ENCODE data around the gene KRT38. TPM values are rescaled to one million over a fixed set of nuclear protein-coding genes. Genes with fewer than 3 reads are reported as not detected.
A peak's percentile ranks its signal among the peaks of the same experiment; 100 is the strongest.

Gene KRT38
- polyA plus RNA-seq, 2 donors = 0.02 TPM; not detected in 1

DNA sequence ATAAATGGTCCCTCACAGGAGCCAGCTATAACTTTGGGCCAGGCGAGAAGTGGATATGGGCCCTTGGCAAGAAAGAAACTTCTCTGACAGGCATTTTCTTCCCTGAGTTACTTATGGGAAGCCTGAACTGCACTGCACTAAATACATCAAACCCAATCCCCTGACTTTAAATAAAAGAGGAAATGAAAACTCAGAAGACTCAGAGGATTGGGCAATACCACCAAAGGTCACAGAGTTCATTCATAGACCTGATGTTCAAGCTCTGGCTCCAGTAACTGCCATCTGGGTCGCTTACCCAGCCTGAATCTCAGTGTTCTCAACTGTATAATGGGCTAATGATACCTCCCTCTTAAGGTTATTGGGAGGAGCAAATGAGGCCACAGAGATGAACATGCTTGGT, 39.4 kb upstream of the KRT38 start:
- Histone ChIP-seq H3K27ac (ENCODE audit: low read depth in 2 of 2, low read length in 1 of 2) (no peak overlapping the region), H3K4me1 (ENCODE audit: control insufficient read depth in 2 of 2, insufficient read depth in 2 of 2, low read length in 1 of 2) (no peaks in the 10 kb centered on the region), H3K4me3 (ENCODE audit: low read depth in 1 of 2, low read length in 2 of 2) (no peak overlapping the region), H3K27me3 (ENCODE audit: control insufficient read depth in 1 of 2, insufficient read depth in 2 of 2, low read length in 2 of 2) (no peaks in the 10 kb centered on the region), H3K9me3 (ENCODE audit: control insufficient read depth in 2 of 2, insufficient read depth in 1 of 2, low read depth in 1 of 2, low read length in 1 of 2) (no peaks in the 10 kb centered on the region), H3K36me3 (ENCODE audit: control insufficient read depth in 2 of 2, insufficient read depth in 2 of 2, low read length in 1 of 2) (no peaks in the 10 kb centered on the region)
- 57 to 63% methylated on average over 2 of the region's 2 CpGs for WGBS, 2 donors

DNA sequence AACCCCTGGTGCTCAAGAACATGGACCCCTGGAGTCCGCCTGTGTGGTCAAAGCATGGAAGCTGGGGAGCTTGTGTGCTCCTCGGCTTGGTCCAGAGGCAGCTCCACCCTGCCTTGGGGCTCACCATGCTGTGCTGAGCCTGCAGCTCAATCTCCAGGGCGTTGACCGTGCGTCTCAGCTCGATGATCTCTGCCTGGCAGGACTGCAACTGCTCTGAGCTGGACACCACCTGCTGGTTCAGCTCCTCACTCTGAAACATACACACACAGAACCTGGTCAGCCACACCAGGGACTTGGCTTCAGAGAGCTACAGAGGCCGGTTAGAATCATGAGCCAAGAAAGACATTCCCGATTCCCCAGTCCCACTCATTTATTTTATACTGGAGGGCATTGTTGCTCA, 37.5 kb upstream of the KRT38 start:
- H3K27me3 ChIP-seq (ENCODE audit: control insufficient read depth in 1 of 2, insufficient read depth in 2 of 2, low read length in 2 of 2) = no peaks in the 10 kb centered on the region
- H3K4me1 ChIP-seq (ENCODE audit: control insufficient read depth in 2 of 2, insufficient read depth in 2 of 2, low read length in 1 of 2) = no peaks in the 10 kb centered on the region
- no peaks in the 10 kb centered on the region for H3K9me3 ChIP-seq (ENCODE audit: control insufficient read depth in 2 of 2, insufficient read depth in 1 of 2, low read depth in 1 of 2, low read length in 1 of 2)
- WGBS, 2 donors = 78 to 85% methylated on average over 7 to 8 of the region's 8 CpGs
- no peak overlapping the region for H3K4me3 ChIP-seq (ENCODE audit: low read depth in 1 of 2, low read length in 2 of 2)
- H3K27ac ChIP-seq (ENCODE audit: low read depth in 2 of 2, low read length in 1 of 2) = no peak overlapping the region
- no peaks in the 10 kb centered on the region for H3K36me3 ChIP-seq (ENCODE audit: control insufficient read depth in 2 of 2, insufficient read depth in 2 of 2, low read length in 1 of 2)

- WGBS, 2 donors = 84 to 90% methylated on average over 22 of the region's 22 CpGs
- no peaks in the 10 kb centered on the region for H3K4me1 ChIP-seq (ENCODE audit: control insufficient read depth in 2 of 2, insufficient read depth in 2 of 2, low read length in 1 of 2)
- H3K9me3 ChIP-seq (ENCODE audit: control insufficient read depth in 2 of 2, insufficient read depth in 1 of 2, low read depth in 1 of 2, low read length in 1 of 2) = no peaks in the 10 kb centered on the region
- H3K27me3 ChIP-seq (ENCODE audit: control insufficient read depth in 1 of 2, insufficient read depth in 2 of 2, low read length in 2 of 2) = no peaks in the 10 kb centered on the region
- no peak overlapping the region for H3K27ac ChIP-seq (ENCODE audit: low read depth in 2 of 2, low read length in 1 of 2)
- no peak overlapping the region for H3K4me3 ChIP-seq (ENCODE audit: low read depth in 1 of 2, low read length in 2 of 2)
- H3K36me3 ChIP-seq (ENCODE audit: control insufficient read depth in 2 of 2, insufficient read depth in 2 of 2, low read length in 1 of 2) = no peaks in the 10 kb centered on the region
These were observed 36.4 kb upstream of the KRT38 start for GRCh38 chr17:41476866-41477815.

- H3K9me3 ChIP-seq (ENCODE audit: control insufficient read depth in 2 of 2, insufficient read depth in 1 of 2, low read depth in 1 of 2, low read length in 1 of 2) = no peaks in the 10 kb centered on the region
- H3K4me3 ChIP-seq (ENCODE audit: low read depth in 1 of 2, low read length in 2 of 2) = no peak overlapping the region
- H3K27me3 ChIP-seq (ENCODE audit: control insufficient read depth in 1 of 2, insufficient read depth in 2 of 2, low read length in 2 of 2) = no peaks in the 10 kb centered on the region
- H3K27ac ChIP-seq (ENCODE audit: low read depth in 2 of 2, low read length in 1 of 2) = no peak overlapping the region
- 80 to 87% methylated on average over 4 of the region's 4 CpGs for WGBS, 2 donors
- no peaks in the 10 kb centered on the region for H3K4me1 ChIP-seq (ENCODE audit: control insufficient read depth in 2 of 2, insufficient read depth in 2 of 2, low read length in 1 of 2)
- H3K36me3 ChIP-seq (ENCODE audit: control insufficient read depth in 2 of 2, insufficient read depth in 2 of 2, low read length in 1 of 2) = no peaks in the 10 kb centered on the region
These were observed 34.6 kb upstream of the KRT38 start for GRCh38 chr17:41475421-41475820.

DNA sequence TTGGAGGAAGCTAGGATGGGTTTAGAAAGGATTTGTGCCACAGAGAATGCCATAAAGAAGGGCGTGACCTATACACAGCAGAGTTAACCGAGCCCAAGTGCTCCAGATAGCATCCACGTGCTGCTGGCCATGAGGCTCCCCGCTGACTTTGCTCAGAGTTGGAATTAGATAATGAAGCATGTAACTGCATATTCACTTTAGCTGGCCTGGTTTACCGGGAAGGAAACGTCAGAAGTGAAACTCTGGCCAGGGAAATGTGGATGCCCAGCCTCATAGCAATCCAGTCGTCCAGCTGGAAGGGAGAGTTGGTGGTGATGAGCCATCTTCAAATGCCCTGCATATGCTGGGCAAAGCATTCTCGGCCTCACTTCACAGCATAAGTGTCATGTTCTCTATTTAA, 34.1 kb upstream of the KRT38 start:
- no peaks in the 10 kb centered on the region for H3K36me3 ChIP-seq (ENCODE audit: control insufficient read depth in 2 of 2, insufficient read depth in 2 of 2, low read length in 1 of 2)
- H3K4me3 ChIP-seq (ENCODE audit: low read depth in 1 of 2, low read length in 2 of 2) = no peak overlapping the region
- no peaks in the 10 kb centered on the region for H3K27me3 ChIP-seq (ENCODE audit: control insufficient read depth in 1 of 2, insufficient read depth in 2 of 2, low read length in 2 of 2)
- no peaks in the 10 kb centered on the region for H3K4me1 ChIP-seq (ENCODE audit: control insufficient read depth in 2 of 2, insufficient read depth in 2 of 2, low read length in 1 of 2)
- H3K9me3 ChIP-seq (ENCODE audit: control insufficient read depth in 2 of 2, insufficient read depth in 1 of 2, low read depth in 1 of 2, low read length in 1 of 2) = no peaks in the 10 kb centered on the region
- 62 to 76% methylated on average over 8 of the region's 8 CpGs for WGBS, 2 donors
- no peak overlapping the region for H3K27ac ChIP-seq (ENCODE audit: low read depth in 2 of 2, low read length in 1 of 2)

DNA sequence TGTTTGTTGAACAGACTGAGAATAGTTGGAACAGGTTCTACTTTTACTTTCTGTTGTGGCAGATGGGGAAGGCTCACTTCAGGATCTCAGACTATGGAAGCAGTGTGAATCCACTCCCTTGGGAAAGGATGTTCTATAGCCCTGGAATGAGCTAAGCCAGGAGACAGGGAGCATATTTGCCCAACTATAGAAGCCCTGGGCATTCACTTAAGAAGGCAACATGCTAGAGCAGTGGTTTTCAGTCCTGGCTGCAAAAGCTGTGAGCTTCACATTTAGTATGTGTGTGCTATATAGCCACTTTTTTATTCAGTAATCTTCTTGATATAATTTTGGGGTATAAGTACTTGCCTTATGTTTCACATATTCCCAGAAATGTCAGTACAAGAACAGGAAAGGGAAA, 27.6 kb upstream of the KRT38 start:
- no peak overlapping the region for H3K27ac ChIP-seq (ENCODE audit: low read depth in 2 of 2, low read length in 1 of 2)
- no peaks in the 10 kb centered on the region for H3K36me3 ChIP-seq (ENCODE audit: control insufficient read depth in 2 of 2, insufficient read depth in 2 of 2, low read length in 1 of 2)
- H3K27me3 ChIP-seq (ENCODE audit: control insufficient read depth in 1 of 2, insufficient read depth in 2 of 2, low read length in 2 of 2) = no peaks in the 10 kb centered on the region
- H3K4me1 ChIP-seq (ENCODE audit: control insufficient read depth in 2 of 2, insufficient read depth in 2 of 2, low read length in 1 of 2) = peaks cover 10 to 18% of the 10 kb centered on the region in 2 donors
- H3K4me3 ChIP-seq (ENCODE audit: low read depth in 1 of 2, low read length in 2 of 2) = no peak overlapping the region
- H3K9me3 ChIP-seq (ENCODE audit: control insufficient read depth in 2 of 2, insufficient read depth in 1 of 2, low read depth in 1 of 2, low read length in 1 of 2) = no peaks in the 10 kb centered on the region

- Histone ChIP-seq H3K27me3 (ENCODE audit: control insufficient read depth in 1 of 2, insufficient read depth in 2 of 2, low read length in 2 of 2) (no peaks in the 10 kb centered on the region), H3K4me3 (ENCODE audit: low read depth in 1 of 2, low read length in 2 of 2) (no peak overlapping the region), H3K36me3 (ENCODE audit: control insufficient read depth in 2 of 2, insufficient read depth in 2 of 2, low read length in 1 of 2) (no peaks in the 10 kb centered on the region), H3K9me3 (ENCODE audit: control insufficient read depth in 2 of 2, insufficient read depth in 1 of 2, low read depth in 1 of 2, low read length in 1 of 2) (no peaks in the 10 kb centered on the region), H3K4me1 (ENCODE audit: control insufficient read depth in 2 of 2, insufficient read depth in 2 of 2, low read length in 1 of 2) (peaks cover 10 to 18% of the 10 kb centered on the region in 2 donors), H3K27ac (ENCODE audit: low read depth in 2 of 2, low read length in 1 of 2) (peak overlapping the region in 1 of 2 donors; percentile 26)
- 38 to 61% methylated on average over 4 of the region's 4 CpGs for WGBS, 2 donors
These were observed 26.8 kb upstream of the KRT38 start for GRCh38 chr17:41467561-41467960.

- Histone ChIP-seq H3K27me3 (ENCODE audit: control insufficient read depth in 1 of 2, insufficient read depth in 2 of 2, low read length in 2 of 2) (no peaks in the 10 kb centered on the region), H3K4me1 (ENCODE audit: control insufficient read depth in 2 of 2, insufficient read depth in 2 of 2, low read length in 1 of 2) (peaks cover 10 to 18% of the 10 kb centered on the region in 2 donors), H3K27ac (ENCODE audit: low read depth in 2 of 2, low read length in 1 of 2) (peak within 1 kb of the TSS; percentile 5 to 61), H3K9me3 (ENCODE audit: control insufficient read depth in 2 of 2, insufficient read depth in 1 of 2, low read depth in 1 of 2, low read length in 1 of 2) (no peaks in the 10 kb centered on the region), H3K4me3 (ENCODE audit: low read depth in 1 of 2, low read length in 2 of 2) (no peak within 1 kb of the TSS), H3K36me3 (ENCODE audit: control insufficient read depth in 2 of 2, insufficient read depth in 2 of 2, low read length in 1 of 2) (no peaks in the 10 kb centered on the region)
- WGBS, 2 donors = 71 to 72% methylated on average over 14 of the region's 14 CpGs
These were observed 26.2 kb upstream of the KRT38 start, which contains the start of gene KRT32 for GRCh38 chr17:41466988-41467387. TSS of gene KRT32 (minus strand) at chr17:41467386. CDS start at chr17:41467325, 61 bp downstream.

GRCh38 chr17:41464682-41465081, 23.9 kb upstream of the KRT38 start:
- H3K9me3 ChIP-seq (ENCODE audit: control insufficient read depth in 2 of 2, insufficient read depth in 1 of 2, low read depth in 1 of 2, low read length in 1 of 2) = no peaks in the 10 kb centered on the region
- H3K36me3 ChIP-seq (ENCODE audit: control insufficient read depth in 2 of 2, insufficient read depth in 2 of 2, low read length in 1 of 2) = no peaks in the 10 kb centered on the region
- H3K4me3 ChIP-seq (ENCODE audit: low read depth in 1 of 2, low read length in 2 of 2) = no peak overlapping the region
- WGBS, 2 donors = 17 to 37% methylated on average over 6 of the region's 6 CpGs
- H3K27me3 ChIP-seq (ENCODE audit: control insufficient read depth in 1 of 2, insufficient read depth in 2 of 2, low read length in 2 of 2) = no peaks in the 10 kb centered on the region
- peak overlapping the region in 1 of 2 donors; percentile 50 for H3K27ac ChIP-seq (ENCODE audit: low read depth in 2 of 2, low read length in 1 of 2)
- peaks cover 10 to 24% of the 10 kb centered on the region in 2 donors for H3K4me1 ChIP-seq (ENCODE audit: control insufficient read depth in 2 of 2, insufficient read depth in 2 of 2, low read length in 1 of 2)

DNA sequence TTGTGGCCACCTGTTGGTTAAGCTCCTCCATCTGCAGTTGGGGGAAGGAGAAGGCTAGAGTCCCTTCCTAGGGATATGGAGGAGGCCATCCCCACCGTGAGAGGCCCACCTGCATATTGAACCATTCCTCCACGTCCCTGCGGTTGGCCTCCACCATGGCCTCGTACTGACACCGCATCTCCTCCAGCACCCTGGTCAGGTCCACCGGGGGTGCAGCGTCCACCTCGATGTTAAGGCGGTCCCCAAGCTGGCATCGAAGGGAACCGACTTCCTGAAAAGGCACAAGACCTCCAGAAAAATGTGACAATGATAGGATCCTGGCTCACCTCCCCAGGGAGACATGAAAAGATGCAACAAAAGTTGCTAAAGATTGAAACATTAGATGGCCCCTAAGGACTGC, 23.4 kb upstream of the KRT38 start:
- no peak overlapping the region for H3K4me3 ChIP-seq (ENCODE audit: low read depth in 1 of 2, low read length in 2 of 2)
- H3K9me3 ChIP-seq (ENCODE audit: control insufficient read depth in 2 of 2, insufficient read depth in 1 of 2, low read depth in 1 of 2, low read length in 1 of 2) = no peaks in the 10 kb centered on the region
- peaks cover 10 to 24% of the 10 kb centered on the region in 2 donors for H3K4me1 ChIP-seq (ENCODE audit: control insufficient read depth in 2 of 2, insufficient read depth in 2 of 2, low read length in 1 of 2)
- no peaks in the 10 kb centered on the region for H3K27me3 ChIP-seq (ENCODE audit: control insufficient read depth in 1 of 2, insufficient read depth in 2 of 2, low read length in 2 of 2)
- peak overlapping the region in 1 of 2 donors; percentile 50 for H3K27ac ChIP-seq (ENCODE audit: low read depth in 2 of 2, low read length in 1 of 2)
- 85% methylated on average over 11 of the region's 11 CpGs for WGBS, 2 donors
- no peaks in the 10 kb centered on the region for H3K36me3 ChIP-seq (ENCODE audit: control insufficient read depth in 2 of 2, insufficient read depth in 2 of 2, low read length in 1 of 2)
